ENCODE measurements around the gene SLC35G1.

GRCh38 chr10:93941606-93942005 is 47.8 kb downstream of the SLC35G1 start:
- TF ChIP-seq CTCF (IDR thresholded peaks at IDR 0.05): peak in 1 of 6 experiments; percentile 7
- no peak for TF ChIP-seq POLR2A (IDR thresholded peaks at IDR 0.05)
